OCI-M2 (cell line): Measurements from ENCODE around the gene CPPED1.

Experiments used
- DNase-seq: peaks from one replicate; lab custom pipeline; 2025; ENCODE audit not compliant: unreplicated experiment; lab: John Stamatoyannopoulos, UW

The CPPED1 gene

GRCh38 chr16:12688951-12689850 lies 114.5 kb downstream of the CPPED1 start:
- no peak for DNase-seq

DNA sequence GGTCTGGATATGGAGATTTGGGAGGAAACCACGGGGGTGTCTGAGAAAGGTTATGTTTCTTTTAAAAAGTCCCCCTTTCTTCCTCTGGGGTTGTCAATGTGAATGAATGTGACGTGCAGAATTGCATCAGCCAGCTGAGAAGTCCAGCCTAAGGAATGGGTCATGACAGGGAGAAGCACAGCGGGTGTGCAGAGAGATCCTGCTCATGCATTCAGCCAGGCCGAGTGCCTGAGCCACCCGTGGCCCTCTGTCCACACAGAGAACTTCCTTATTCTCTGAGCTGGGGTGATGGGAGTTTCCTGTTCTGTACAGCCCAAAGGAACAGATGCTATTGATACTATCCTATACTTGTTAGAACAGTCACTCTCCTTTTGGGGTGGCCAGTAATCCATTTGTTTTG lies 117.9 kb downstream of the CPPED1 start:
- DNase-seq = no peak

- no peak for DNase-seq
Observed at GRCh38 chr16:12682432-12683165, 121.1 kb downstream of the CPPED1 start.

DNA sequence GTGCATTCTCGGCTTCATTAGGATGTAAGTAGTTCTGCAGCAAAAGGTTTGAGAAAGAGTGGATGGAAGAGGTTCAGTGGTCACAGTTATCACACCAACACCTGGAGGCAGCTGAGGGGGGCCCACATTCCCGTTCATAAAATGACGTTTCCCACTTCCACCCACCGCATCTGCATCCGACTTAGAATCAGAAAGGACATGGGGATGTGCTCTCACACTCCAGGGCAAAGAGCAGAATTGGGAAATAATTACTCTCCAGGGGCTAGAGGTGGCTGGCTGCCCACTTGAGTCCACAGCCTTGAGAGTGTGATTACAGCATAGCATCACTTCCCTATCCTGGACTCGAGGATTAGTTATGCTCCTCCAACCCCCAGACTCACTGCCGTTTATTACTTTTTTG lies 122.0 kb downstream of the CPPED1 start:
- no peak for DNase-seq

DNA sequence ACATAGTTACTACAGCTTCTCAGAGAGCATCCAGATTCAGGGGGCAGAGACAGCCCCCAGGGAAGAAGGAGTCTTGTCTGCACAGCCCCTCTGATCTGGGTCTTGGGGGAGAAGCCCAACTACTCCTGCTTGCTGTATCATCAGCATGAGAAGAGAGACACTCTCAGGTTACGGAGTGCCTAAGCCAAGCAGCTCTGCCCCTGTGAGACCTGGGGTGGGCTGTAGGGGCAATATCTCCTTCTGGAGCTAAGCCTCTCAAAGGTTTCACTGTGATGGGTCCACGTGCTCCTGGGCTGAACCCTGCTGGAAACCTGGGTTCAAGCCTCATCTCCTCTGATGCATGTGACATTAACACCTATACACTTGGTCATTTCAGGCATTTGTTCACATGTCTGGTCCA lies 123.2 kb downstream of the CPPED1 start:
- DNase-seq = no peak

- no peak for DNase-seq
Observed at GRCh38 chr16:12679660-12680272, 123.9 kb downstream of the CPPED1 start.

- no peak for DNase-seq
Observed at GRCh38 chr16:12678983-12679382, 124.7 kb downstream of the CPPED1 start.

GRCh38 chr16:12677502-12677901 lies 126.2 kb downstream of the CPPED1 start:
- DNase-seq = no peak

GRCh38 chr16:12675852-12676251 lies 127.8 kb downstream of the CPPED1 start:
- no peak for DNase-seq

DNA sequence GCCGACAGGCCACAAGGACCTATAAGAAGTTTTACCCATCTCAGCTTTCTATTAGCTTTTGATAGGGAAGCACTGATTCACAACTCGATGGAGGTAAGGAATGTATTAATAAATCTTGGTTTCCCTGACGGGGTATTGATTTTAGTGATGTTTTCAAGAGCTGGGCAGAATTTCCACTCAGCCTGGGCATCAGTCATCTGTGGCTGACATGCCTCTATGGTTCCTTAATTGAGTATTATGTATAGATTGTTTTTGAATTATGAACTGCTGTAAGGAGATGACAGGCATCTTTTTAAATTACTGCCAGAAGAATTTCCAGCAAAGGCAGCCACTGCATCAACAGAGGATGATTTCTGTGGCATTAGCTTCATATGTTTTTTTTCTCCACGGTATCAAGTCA lies 128.6 kb downstream of the CPPED1 start:
- no peak for DNase-seq

DNA sequence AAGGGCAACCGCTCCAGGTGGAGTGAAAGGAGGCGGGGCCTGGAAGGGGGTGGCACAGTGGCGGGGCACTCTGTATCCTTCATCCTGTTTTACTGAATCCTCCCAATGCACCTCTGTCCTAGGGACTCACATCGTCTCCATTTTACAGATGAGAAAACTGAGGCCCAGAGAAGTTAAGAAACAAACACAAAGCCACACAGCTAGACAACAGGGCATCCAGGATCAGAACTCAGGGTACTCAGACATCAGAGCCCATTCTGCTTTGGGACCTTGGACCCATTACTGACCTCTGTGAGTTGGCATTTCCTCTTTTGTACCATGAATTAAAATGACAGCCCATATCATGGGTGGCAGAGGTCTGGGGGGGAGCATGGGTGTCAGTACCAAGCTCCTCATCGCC lies 129.2 kb downstream of the CPPED1 start:
- no peak for DNase-seq

- no peak for DNase-seq
Observed at GRCh38 chr16:12674071-12674470, 129.6 kb downstream of the CPPED1 start.

DNA sequence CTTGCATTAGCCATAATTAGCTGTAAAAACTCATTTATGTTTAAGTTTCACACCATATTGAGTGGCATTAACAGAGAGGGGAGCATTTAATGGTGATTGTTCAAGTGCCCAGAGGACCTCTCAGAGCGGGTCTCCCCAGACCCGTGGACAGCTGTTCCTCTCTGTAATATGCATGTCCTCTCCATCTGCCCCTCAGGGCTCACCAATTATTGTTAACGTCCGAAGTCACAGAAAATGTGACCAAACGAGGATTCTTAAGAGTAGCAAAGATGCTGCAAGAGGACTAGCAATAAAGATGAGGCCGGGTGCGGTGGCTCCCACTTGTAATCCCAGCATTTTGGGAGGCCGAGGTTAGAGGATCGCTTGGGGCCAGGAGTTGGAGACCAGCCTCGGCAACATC lies 130.2 kb downstream of the CPPED1 start:
- no peak for DNase-seq

DNA sequence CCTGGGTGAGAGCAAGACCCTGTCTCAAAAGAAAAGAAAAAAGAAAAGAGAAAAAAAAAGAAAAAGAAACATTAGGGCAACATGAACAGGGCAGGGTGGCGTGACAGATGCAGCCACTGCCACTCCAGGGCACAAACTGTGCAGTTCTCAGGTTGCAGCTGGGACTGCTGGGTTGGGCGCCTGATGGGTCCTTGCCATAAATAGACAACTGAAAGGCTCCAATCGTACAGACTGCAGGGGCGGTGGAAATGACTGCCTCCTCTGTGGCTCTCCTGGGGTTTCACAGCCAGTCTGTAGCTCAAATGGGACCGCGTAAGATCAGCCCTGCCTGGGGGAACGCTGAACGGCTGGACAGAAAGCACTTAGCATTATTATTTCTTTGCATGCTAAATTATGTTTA lies 130.7 kb downstream of the CPPED1 start:
- DNase-seq = no peak

DNA sequence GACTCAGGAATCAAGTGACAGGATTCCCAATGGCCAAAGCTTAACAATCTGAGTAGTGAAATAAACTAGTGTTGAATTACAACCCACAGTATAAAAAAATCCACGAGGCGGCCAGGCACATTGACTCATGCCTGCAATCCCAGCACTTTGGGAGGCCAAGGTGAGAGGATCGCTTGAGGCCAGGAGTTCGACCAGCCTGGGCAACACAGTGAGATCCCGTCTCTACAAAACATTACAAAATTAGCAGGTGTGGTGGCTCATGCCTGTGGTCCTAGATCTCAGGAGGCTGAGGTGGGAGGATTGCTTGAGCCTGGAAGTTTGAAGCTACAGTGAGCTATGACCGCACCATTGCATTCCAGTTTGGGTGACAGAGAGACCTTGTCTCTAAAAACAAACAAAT lies 133.8 kb downstream of the CPPED1 start:
- no peak for DNase-seq

DNA sequence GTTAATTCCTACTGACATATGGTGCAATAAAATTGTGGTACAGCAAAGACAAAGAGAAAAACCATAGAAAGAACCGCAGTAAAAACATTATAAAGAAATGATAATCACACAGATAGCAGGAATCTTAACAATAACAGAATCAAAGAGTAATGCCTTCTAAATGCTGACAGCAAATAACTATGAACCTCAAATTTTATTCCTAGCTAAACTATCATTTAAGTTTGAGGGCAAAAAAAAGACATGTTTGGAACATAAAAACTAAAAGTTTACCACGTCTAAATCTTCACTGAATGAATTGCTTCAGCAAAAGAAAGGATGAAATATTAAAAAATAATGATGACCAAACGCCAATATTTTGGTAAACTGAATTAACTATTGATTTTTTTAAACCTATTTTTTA lies 135.8 kb downstream of the CPPED1 start:
- DNase-seq = no peak

GRCh38 chr16:12664164-12664733 lies 139.4 kb downstream of the CPPED1 start:
- DNase-seq = no peak

GRCh38 chr16:12661656-12662172 lies 142.0 kb downstream of the CPPED1 start:
- DNase-seq = no peak

DNA sequence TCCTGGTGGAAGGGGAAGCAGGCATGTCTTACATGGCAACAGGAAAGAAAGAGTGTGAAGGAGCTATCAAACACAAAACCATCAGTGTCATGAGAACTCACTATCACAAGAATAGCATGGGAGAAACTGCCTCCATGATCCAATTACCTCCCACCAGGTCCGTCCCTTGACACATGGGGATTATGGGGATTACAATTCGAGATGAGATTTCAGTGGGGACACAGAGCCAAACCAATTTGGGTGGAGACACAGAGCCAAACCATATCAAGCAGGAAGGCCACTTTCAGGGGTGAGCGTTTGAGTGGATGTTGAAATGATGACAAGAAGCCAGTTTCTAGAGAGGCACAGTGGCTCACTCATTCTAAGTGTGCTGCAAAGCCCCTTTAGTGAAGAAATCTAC lies 143.8 kb downstream of the CPPED1 start:
- DNase-seq = no peak

GRCh38 chr16:12658506-12658905 lies 145.2 kb downstream of the CPPED1 start:
- no peak for DNase-seq

- no peak for DNase-seq
Observed at GRCh38 chr16:12655537-12655936, 148.2 kb downstream of the CPPED1 start.
